HUES6 (cell line): ENCODE measurements around the gene SCYGR8.

Experiments
- H3K27ac ChIP-seq: 2 replicates; pipeline ENCODE4 v1.7.0; 2013; ENCODE audit warnings: low read depth, mild to moderate bottlenecking, low read length, inconsistent platforms
- H3K27me3 ChIP-seq: 2 replicates; pipeline ENCODE4 v1.6.1; 2013; ENCODE audit warnings: low read length; ENCODE audit not compliant: control insufficient read depth, insufficient read depth
- H3K36me3 ChIP-seq: 2 replicates; pipeline ENCODE4 v1.6.1; 2013; ENCODE audit warnings: low read length; ENCODE audit not compliant: control insufficient read depth, insufficient read depth
- H3K4me1 ChIP-seq: 2 replicates; pipeline ENCODE4 v1.6.1; 2013; ENCODE audit warnings: low read length; ENCODE audit not compliant: control insufficient read depth, insufficient read depth
- H3K4me3 ChIP-seq: 2 replicates; pipeline ENCODE4 v1.5.1; 2013; ENCODE audit warnings: low read depth, low read length
- H3K9ac ChIP-seq: one replicate; pipeline ENCODE4 v1.6.1; 2013; ENCODE audit warnings: mild to moderate bottlenecking, low read length
- H3K9me3 ChIP-seq: 2 replicates; pipeline ENCODE4 v1.6.1; 2013; ENCODE audit warnings: low read depth, low read length; ENCODE audit not compliant: control insufficient read depth, insufficient read depth

SCYGR8 gene

DNA sequence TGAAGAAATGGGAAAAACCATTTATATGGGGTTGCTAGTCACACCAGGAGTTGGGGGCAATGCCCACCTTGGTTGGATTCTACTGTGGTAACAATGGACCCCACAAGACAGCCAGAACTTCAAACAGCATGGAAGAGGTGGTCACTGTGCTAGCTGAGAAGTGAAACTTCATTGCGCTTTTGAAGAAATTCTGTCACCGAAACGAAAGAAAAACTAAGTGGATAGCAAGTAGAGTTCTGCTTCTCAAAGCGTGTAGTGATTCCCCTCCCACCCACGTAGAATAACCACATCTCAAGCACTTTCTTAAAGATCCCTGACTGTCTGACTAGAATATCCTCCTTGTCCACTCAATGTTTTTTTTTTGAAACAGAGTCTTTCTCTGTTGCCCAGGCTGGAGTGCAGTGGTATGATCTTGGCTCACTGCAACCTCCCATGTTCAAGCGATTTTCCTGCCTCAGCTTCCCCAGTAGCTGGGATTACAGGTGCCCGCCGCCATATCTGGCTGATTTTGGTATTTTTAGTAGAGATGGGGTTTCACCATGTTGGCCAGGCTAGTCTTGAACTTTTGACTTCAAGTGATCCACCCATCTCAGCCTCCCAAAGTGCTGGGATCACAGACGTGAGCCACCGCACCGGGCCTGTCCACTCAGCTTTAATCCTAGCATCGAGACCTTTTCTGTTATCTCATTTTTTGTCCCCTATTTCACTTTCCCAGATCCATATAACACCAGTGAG is 37.9 kb downstream of the SCYGR8 start:
- no peaks in the 10 kb centered on the region for H3K9me3 ChIP-seq
- no peak overlapping the region for H3K4me3 ChIP-seq
- H3K9ac ChIP-seq, result no peak overlapping the region
- H3K36me3 ChIP-seq, result no peaks in the 10 kb centered on the region
- no peak overlapping the region for H3K27ac ChIP-seq
- no peaks in the 10 kb centered on the region for H3K4me1 ChIP-seq
- H3K27me3 ChIP-seq, result no peaks in the 10 kb centered on the region

DNA sequence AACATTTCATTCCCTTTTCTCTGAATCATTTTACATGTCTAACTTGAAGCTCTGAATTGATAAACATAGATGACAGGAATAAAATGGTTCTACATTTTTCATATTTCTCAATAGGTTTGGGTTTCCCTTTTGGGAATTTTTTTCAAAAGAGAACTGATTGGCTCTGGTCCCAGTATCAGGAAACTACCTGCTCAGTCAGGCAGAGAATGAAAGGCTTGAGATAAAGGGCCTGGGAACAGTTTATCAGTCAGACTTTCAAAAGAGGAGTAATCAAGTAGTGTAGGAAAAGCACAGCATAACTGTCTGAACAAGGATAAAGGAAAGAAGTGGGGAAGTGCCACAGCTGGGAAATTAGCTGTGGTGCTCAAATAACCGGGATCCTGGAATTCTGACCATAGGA is 39.6 kb downstream of the SCYGR8 start:
- Histone ChIP-seq H3K4me1 (no peaks in the 10 kb centered on the region), H3K27me3 (no peaks in the 10 kb centered on the region), H3K27ac (no peak overlapping the region), H3K9me3 (no peaks in the 10 kb centered on the region), H3K36me3 (no peaks in the 10 kb centered on the region), H3K4me3 (no peak overlapping the region), H3K9ac (no peak overlapping the region)

GRCh38 chr2:227788561-227789018 is 42.9 kb downstream of the SCYGR8 start:
- Histone ChIP-seq H3K36me3 (no peaks in the 10 kb centered on the region), H3K4me3 (no peak overlapping the region), H3K9ac (no peak overlapping the region), H3K9me3 (no peaks in the 10 kb centered on the region), H3K4me1 (no peaks in the 10 kb centered on the region), H3K27ac (no peak overlapping the region), H3K27me3 (no peaks in the 10 kb centered on the region)

- Histone ChIP-seq H3K4me3 (no peak overlapping the region), H3K9me3 (no peaks in the 10 kb centered on the region), H3K27ac (no peak overlapping the region), H3K27me3 (no peaks in the 10 kb centered on the region), H3K4me1 (no peaks in the 10 kb centered on the region), H3K9ac (no peak overlapping the region), H3K36me3 (no peaks in the 10 kb centered on the region)
These were observed 44.1 kb downstream of the SCYGR8 start for GRCh38 chr2:227789803-227790202.

- Histone ChIP-seq H3K4me1 (no peaks in the 10 kb centered on the region), H3K27ac (no peak overlapping the region), H3K9me3 (no peaks in the 10 kb centered on the region), H3K27me3 (no peaks in the 10 kb centered on the region), H3K9ac (no peak overlapping the region), H3K36me3 (no peaks in the 10 kb centered on the region), H3K4me3 (no peak overlapping the region)
These were observed 47.5 kb downstream of the SCYGR8 start for GRCh38 chr2:227793148-227793712.
